Right lobe of liver (tissue), 4 donors: ENCODE results near the gene KCNB1.

Source experiments
- CTCF ChIP-seq, 4 donors: fragments of 200-600 bp in 3 of 4; fragments of 450-650 bp in 1 of 4; IDR thresholded peaks; one replicate each; pipeline versions ENCODE4 v1.5.1 to v1.8.0; 2016 to 2022; ENCODE audit warnings: antibody characterized with exemption in 4 of 4, mild to moderate bottlenecking in 2 of 4
- POLR2A ChIP-seq: fragments of 450-650 bp; IDR thresholded peaks from one replicate; pipeline ENCODE4 v1.6.1; 2017; ENCODE audit warnings: antibody characterized with exemption, mild to moderate bottlenecking
- donor health status: DM: no; HTN: no; CAD: no.
- donor health status: DM: no; HTN: no; CAD: no.
- donor health status: DM: no; HTN: yes; CAD: no.

DNA sequence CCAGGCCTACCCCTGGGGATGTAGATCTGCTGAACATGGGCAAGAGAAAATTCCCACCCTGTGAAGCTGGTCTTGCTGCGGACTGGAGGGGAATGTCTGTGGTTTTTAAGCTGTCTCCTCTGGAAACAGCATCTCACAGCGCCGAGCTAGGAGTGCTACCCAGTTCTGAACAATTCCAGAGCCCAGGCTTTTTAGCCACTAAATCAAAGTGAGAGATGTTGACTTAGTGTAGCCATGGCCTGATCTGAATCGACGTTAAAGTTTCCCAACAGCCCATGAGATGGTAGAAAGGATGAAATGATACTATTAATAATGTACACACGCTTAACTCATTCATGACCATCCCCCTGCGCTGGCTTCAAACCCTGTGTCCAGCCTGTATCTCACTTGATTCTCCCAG lies 63.7 kb downstream of the KCNB1 start:
- TF ChIP-seq CTCF (IDR thresholded peaks at IDR 0.05) (no peak), POLR2A (no peak)
